Epithelial cell of esophagus (primary cell): Measurements from ENCODE around the gene ELF2.
"Not testable (repeated sequence)": the region's sequence is repeated elsewhere in the genome, so short reads cannot be mapped to it uniquely, and the experiment has no call there.

ENCODE experiments used
- DNase-seq: peaks from one replicate; pipeline ENCODE4 v3.0.0; 2010; ENCODE audit warnings: low read depth
- H3K4me3 ChIP-seq: 2 replicates; pipeline ENCODE4 v1.5.1; 2011; ENCODE audit warnings: mild to moderate bottlenecking, low read length, control low read depth
- CTCF ChIP-seq: IDR thresholded peaks from 2 replicates; pipeline ENCODE4 v1.5.1; 2011; ENCODE audit warnings: low read depth, mild to moderate bottlenecking, low read length, control low read depth, inconsistent platforms; ENCODE audit not compliant: insufficient read depth; ENCODE audit errors: missing control alignments

Gene ELF2

GRCh38 chr4:139028191-139028661, 148.8 kb downstream of the ELF2 start:
- TF ChIP-seq CTCF, result no peak
- no peak overlapping the region for H3K4me3 ChIP-seq
- no peak for DNase-seq

GRCh38 chr4:139027776-139028175, 149.2 kb downstream of the ELF2 start:
- no peak for TF ChIP-seq CTCF
- no peak overlapping the region for H3K4me3 ChIP-seq
- DNase-seq, result no peak

GRCh38 chr4:139025841-139026240, 151.2 kb downstream of the ELF2 start:
- DNase-seq, result no peak
- no peak for TF ChIP-seq CTCF
- H3K4me3 ChIP-seq, result no peak overlapping the region

- no peak for DNase-seq
- no peak overlapping the region for H3K4me3 ChIP-seq
- TF ChIP-seq CTCF, result no peak
These were observed 152.3 kb downstream of the ELF2 start for GRCh38 chr4:139024686-139025085.

GRCh38 chr4:139022835-139023234, 154.2 kb downstream of the ELF2 start:
- TF ChIP-seq CTCF, result no peak
- DNase-seq, result no peak
- no peak overlapping the region for H3K4me3 ChIP-seq

GRCh38 chr4:139021071-139021470, 155.9 kb downstream of the ELF2 start:
- not testable (repeated sequence) for H3K4me3 ChIP-seq, DNase-seq

GRCh38 chr4:139020384-139020783, 156.6 kb downstream of the ELF2 start:
- no peak overlapping the region for H3K4me3 ChIP-seq
- no peak for TF ChIP-seq CTCF
- no peak for DNase-seq
